HCT116 (cell line): ENCODE data around the gene TMEM61.

Experiments used
- CTCF ChIP-seq, 3 experiments: fragments of 200-600 bp in 1 of 3; sonication (generic) in 1 of 3; IDR thresholded peaks in 2 of 3; conservative IDR thresholded peaks in 1 of 3; 2 replicates each; pipeline ENCODE4 v1.5.1; 2012 to 2017; ENCODE audit warnings: low read depth in 2 of 3, low read length in 2 of 3, antibody characterized with exemption in 1 of 3, borderline replicate concordance in 1 of 3, control low read depth in 1 of 3, mild to moderate bottlenecking in 1 of 3, mixed read lengths in 1 of 3, mixed run types in 1 of 3, moderate library complexity in 1 of 3; ENCODE audit not compliant: insufficient read depth in 1 of 3
- EGR1 ChIP-seq: IDR thresholded peaks from 2 replicates; pipeline ENCODE4 v1.6.1; 2012; ENCODE audit warnings: low read depth
- ELF1 ChIP-seq: IDR thresholded peaks from 2 replicates; pipeline ENCODE4 v1.6.1; 2012; ENCODE audit warnings: low read depth, borderline replicate concordance
- EZH2 ChIP-seq: fragments of 200-600 bp; sonication (generic); IDR thresholded peaks from 2 replicates; pipeline ENCODE4 v1.6.1; 2017; ENCODE audit warnings: antibody characterized with exemption, mixed run types
- EZH2phosphoT487 ChIP-seq: fragments of 200-600 bp; IDR thresholded peaks from 2 replicates; pipeline ENCODE4 v1.6.1; 2018; ENCODE audit warnings: antibody characterized with exemption, borderline replicate concordance
- MAX ChIP-seq: IDR thresholded peaks from 2 replicates; pipeline ENCODE4 v1.6.1; 2012
- POLR2A ChIP-seq: IDR thresholded peaks from 2 replicates; pipeline ENCODE4 v1.7.0; 2011; ENCODE audit warnings: borderline replicate concordance; ENCODE audit not compliant: insufficient read depth, insufficient read length; ENCODE audit errors: extremely low read depth
- POLR2AphosphoS5 ChIP-seq: IDR thresholded peaks from 2 replicates; pipeline ENCODE4 v1.6.1; 2011; ENCODE audit warnings: mild to moderate bottlenecking, low read depth, low read length, moderate library complexity
- REST ChIP-seq: IDR thresholded peaks from 2 replicates; pipeline ENCODE4 v1.6.1; 2012; ENCODE audit warnings: low read depth
- SRF ChIP-seq: IDR thresholded peaks from 2 replicates; pipeline ENCODE4 v1.6.1; 2012; ENCODE audit warnings: low read depth
- YY1 ChIP-seq: IDR thresholded peaks from 2 replicates; pipeline ENCODE4 v1.6.1; 2011; ENCODE audit warnings: low read length, low read depth, moderate library complexity, mild to moderate bottlenecking; ENCODE audit not compliant: insufficient replicate concordance; ENCODE audit errors: extremely low read depth
- ZBTB33 ChIP-seq: IDR thresholded peaks from 2 replicates; pipeline ENCODE4 v1.6.1; 2011; ENCODE audit warnings: mild to moderate bottlenecking, low read length, moderate library complexity; ENCODE audit not compliant: insufficient replicate concordance; ENCODE audit errors: extremely low read depth
- ZNF274 ChIP-seq: fragments of 200-500 bp; sonication (Bioruptor generic); IDR thresholded peaks from 2 replicates; pipeline ENCODE4 v1.6.1; 2014; ENCODE audit warnings: mild to moderate bottlenecking, low read depth, low read length, inconsistent platforms

- TF ChIP-seq POLR2A (no peak), CTCF (IDR thresholded peaks at IDR 0.05 in 2 of 3, conservative IDR thresholded peaks at IDR 0.05 in 1 of 3; ENCODE audit: borderline replicate concordance in 1 of 3, insufficient read depth in 1 of 3, low read depth in 2 of 3, low read length in 2 of 3) (no peak), EGR1 (no peak), REST (no peak), POLR2AphosphoS5 (no peak), EZH2phosphoT487 (no peak), YY1 (no peak), MAX (no peak), ELF1 (no peak), ZBTB33 (no peak), SRF (no peak), ZNF274 (no peak), EZH2 (no peak)
Measured at GRCh38 chr1:55015123-55015522, 34.7 kb downstream of the TMEM61 start.
